GM23338 (cell line): Measurements from ENCODE around the gene TASL. TPM values are rescaled to one million over a fixed set of nuclear protein-coding genes. Genes with fewer than 3 reads are reported as not detected.
"Not testable (repeated sequence)": the region's sequence is repeated elsewhere in the genome, so short reads cannot be mapped to it uniquely, and the experiment has no call there.

Experiments
- ATAC-seq: fragments of 200-7000 bp; cut with Tn5 transposase; 3 replicates; pipeline ENCODE4 v1.9.1; 2020
- DNase-seq: peaks from one replicate; pipeline ENCODE4 v3.0.0-alpha.2; 2015; ENCODE audit warnings: low spot score
- H2AFZ ChIP-seq: fragments of 200-600 bp; sonication (generic); 2 replicates; pipeline ENCODE4 v1.8.0; 2016; ENCODE audit warnings: antibody characterized with exemption, mild to moderate bottlenecking, moderate library complexity
- H3F3A ChIP-seq: fragments of 200-600 bp; sonication (generic); replicated peaks from 2 replicates; pipeline ENCODE4 v1.8.0; 2017; ENCODE audit warnings: antibody characterized with exemption, mixed run types, low read depth
- H3K27ac ChIP-seq: fragments of 200-600 bp; sonication (generic); 2 replicates; pipeline ENCODE4 v1.6.1; 2016; ENCODE audit warnings: low read depth
- H3K27me3 ChIP-seq: fragments of 200-600 bp; sonication (generic); 2 replicates; pipeline ENCODE4 v1.8.0; 2016; ENCODE audit warnings: mild to moderate bottlenecking, mixed run types, moderate library complexity; ENCODE audit not compliant: insufficient read depth
- H3K36me3 ChIP-seq: fragments of 200-600 bp; sonication (generic); 2 replicates; pipeline ENCODE4 v1.8.0; 2016; ENCODE audit warnings: mild to moderate bottlenecking; ENCODE audit not compliant: insufficient read depth
- H3K4me1 ChIP-seq: fragments of 200-600 bp; sonication (generic); 2 replicates; pipeline ENCODE4 v1.8.0; 2016; ENCODE audit warnings: mild to moderate bottlenecking, moderate library complexity; ENCODE audit not compliant: insufficient read depth
- H3K4me2 ChIP-seq: fragments of 200-600 bp; sonication (generic); 2 replicates; pipeline ENCODE4 v1.7.1; 2017; ENCODE audit warnings: mixed run types
- H3K4me3 ChIP-seq: fragments of 200-600 bp; sonication (generic); 2 replicates; pipeline ENCODE4 v1.6.1; 2016; ENCODE audit warnings: mixed run types
- H3K79me2 ChIP-seq: fragments of 200-600 bp; sonication (generic); replicated peaks from 2 replicates; pipeline ENCODE4 v1.8.0; 2017; ENCODE audit warnings: mild to moderate bottlenecking; ENCODE audit not compliant: insufficient read depth
- H3K9me2 ChIP-seq: fragments of 200-600 bp; sonication (generic); 2 replicates; pipeline ENCODE4 v1.8.0; 2017; ENCODE audit not compliant: insufficient read depth
- H4K20me1 ChIP-seq: fragments of 200-600 bp; sonication (generic); replicated peaks from 2 replicates; pipeline ENCODE4 v1.8.0; 2017; ENCODE audit warnings: mild to moderate bottlenecking; ENCODE audit not compliant: insufficient read depth
- H3K27ac Mint-ChIP-seq: 2 replicates; pipeline ENCODE4 v1.8.0; 2020; ENCODE audit warnings: inconsistent platforms, mild to moderate bottlenecking, moderate library complexity, mixed read lengths
- H3K27me3 Mint-ChIP-seq: 3 replicates; pipeline ENCODE4 v1.8.0; 2022; ENCODE audit warnings: low read depth, mild to moderate bottlenecking, moderate library complexity, mixed read lengths, inconsistent platforms; ENCODE audit not compliant: insufficient read depth, poor library complexity
- H3K36me3 Mint-ChIP-seq: 3 replicates; pipeline ENCODE4 v1.8.0; 2021; ENCODE audit warnings: low read depth, mild to moderate bottlenecking, inconsistent platforms, moderate library complexity, mixed read lengths
- H3K4me1 Mint-ChIP-seq: 3 replicates; pipeline ENCODE4 v1.8.0; 2020; ENCODE audit warnings: mild to moderate bottlenecking, inconsistent platforms, mixed read lengths
- H3K4me3 Mint-ChIP-seq: 3 replicates; pipeline ENCODE4 v1.8.0; 2021; ENCODE audit warnings: moderate library complexity, mild to moderate bottlenecking, inconsistent platforms, mixed read lengths
- H3K9me3 Mint-ChIP-seq: 3 replicates; pipeline ENCODE4 v1.8.0; 2020; ENCODE audit warnings: moderate library complexity, mild to moderate bottlenecking, inconsistent platforms, mixed read lengths
- CREB1 ChIP-seq: fragments of 250-450 bp; sonication (Bioruptor Pico); IDR thresholded peaks from 2 replicates; pipeline ENCODE4 v1.5.0; 2020; ENCODE audit warnings: low read depth, mild to moderate bottlenecking, moderate library complexity
- JUNB ChIP-seq: IDR thresholded peaks from one replicate; pipeline ENCODE4 v1.6.1; 2016; ENCODE audit warnings: antibody characterized with exemption; ENCODE audit not compliant: unreplicated experiment
- NANOG ChIP-seq: IDR thresholded peaks from 2 replicates; pipeline ENCODE4 v1.6.1; 2016; ENCODE audit warnings: antibody characterized with exemption, borderline replicate concordance
- POLR2AphosphoS5 ChIP-seq: IDR thresholded peaks from 2 replicates; pipeline ENCODE4 v1.6.1; 2016; ENCODE audit warnings: antibody characterized with exemption, low read depth
- ZNF114 ChIP-seq: fragments of 250-450 bp; sonication (Bioruptor Pico); IDR thresholded peaks from 2 replicates; pipeline ENCODE4 v1.5.0; 2020; ENCODE audit warnings: mild to moderate bottlenecking, moderate library complexity
- polyA plus RNA-seq: library from polyadenylated mRNA; unstranded; fragments of >200 nt; fragmentation: Nextera tagmentation; extraction: Ambion mirVana; gene quantifications from 2 replicates; pipeline ENCODE4 v1.2.1, GENCODE V29; 2016
- total RNA-seq: library from RNA; depleted of rRNA; stranded (reverse); fragments of >200 nt; shearing (Covaris generic); gene quantifications from 2 replicates; pipeline ENCODE4 v1.2.3, GENCODE V29; 2014
- TF ChIP-seq, protein P1 (sequence below), 2 experiments: fragments of 200-600 bp in 1 of 2; sonication (generic) in 1 of 2; conservative IDR thresholded peaks; 2 replicates each; pipeline versions ENCODE4 v1.5.1 to v1.6.1; 2016 to 2017; ENCODE audit warnings: antibody characterized with exemption in 2 of 2, low read depth in 2 of 2, mild to moderate bottlenecking in 2 of 2, moderate library complexity in 1 of 2
- TF ChIP-seq, protein P2 (sequence below): IDR thresholded peaks from one replicate; pipeline ENCODE4 v1.6.1; 2018; ENCODE audit warnings: antibody characterized with exemption; ENCODE audit not compliant: unreplicated experiment

TASL gene
- total and polyA plus RNA-seq, 2 experiments from 2014 or later: not detected

DNA sequence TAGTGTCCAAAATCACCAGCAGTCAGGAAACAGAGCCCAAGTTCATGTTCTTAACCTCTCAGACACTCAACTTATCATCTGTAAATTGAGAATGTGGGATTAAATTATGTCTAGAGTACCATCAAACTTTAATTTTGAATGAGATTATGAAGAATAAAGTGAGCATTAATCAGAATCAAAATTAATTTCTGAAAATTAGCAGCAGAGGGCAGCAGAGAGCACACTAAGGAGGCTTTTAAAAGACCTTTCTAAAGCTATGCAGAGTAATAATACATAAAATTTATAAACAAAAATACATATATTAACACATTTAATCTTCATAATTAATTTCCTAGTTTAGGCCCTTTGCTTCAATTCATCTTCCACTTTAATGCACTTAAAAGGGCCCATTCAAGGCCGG lies 7.1 kb downstream of the TASL start:
- TF ChIP-seq NANOG: no peak
- TF ChIP-seq, protein P1, sequence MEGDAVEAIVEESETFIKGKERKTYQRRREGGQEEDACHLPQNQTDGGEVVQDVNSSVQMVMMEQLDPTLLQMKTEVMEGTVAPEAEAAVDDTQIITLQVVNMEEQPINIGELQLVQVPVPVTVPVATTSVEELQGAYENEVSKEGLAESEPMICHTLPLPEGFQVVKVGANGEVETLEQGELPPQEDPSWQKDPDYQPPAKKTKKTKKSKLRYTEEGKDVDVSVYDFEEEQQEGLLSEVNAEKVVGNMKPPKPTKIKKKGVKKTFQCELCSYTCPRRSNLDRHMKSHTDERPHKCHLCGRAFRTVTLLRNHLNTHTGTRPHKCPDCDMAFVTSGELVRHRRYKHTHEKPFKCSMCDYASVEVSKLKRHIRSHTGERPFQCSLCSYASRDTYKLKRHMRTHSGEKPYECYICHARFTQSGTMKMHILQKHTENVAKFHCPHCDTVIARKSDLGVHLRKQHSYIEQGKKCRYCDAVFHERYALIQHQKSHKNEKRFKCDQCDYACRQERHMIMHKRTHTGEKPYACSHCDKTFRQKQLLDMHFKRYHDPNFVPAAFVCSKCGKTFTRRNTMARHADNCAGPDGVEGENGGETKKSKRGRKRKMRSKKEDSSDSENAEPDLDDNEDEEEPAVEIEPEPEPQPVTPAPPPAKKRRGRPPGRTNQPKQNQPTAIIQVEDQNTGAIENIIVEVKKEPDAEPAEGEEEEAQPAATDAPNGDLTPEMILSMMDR (conservative IDR thresholded peaks at IDR 0.05; ENCODE audit: low read depth in 2 of 2): peak in 1 of 2 experiments; percentile 51; a peak in 3 of 4 replicates
- no peaks in the 10 kb centered on the region for H3K9me3 Mint-ChIP-seq
- no peak overlapping the region for H3K4me3 ChIP-seq
- no peak overlapping the region for H3K27ac ChIP-seq
- H3K36me3 Mint-ChIP-seq: no peaks in the 10 kb centered on the region
- H3K27me3 Mint-ChIP-seq: no peaks in the 10 kb centered on the region
- no peaks in the 10 kb centered on the region for H3K4me1 ChIP-seq
- H3K4me2 ChIP-seq: no peak overlapping the region
- DNase-seq (peak; percentile 7), ATAC-seq (no peak)
- no peaks in the 10 kb centered on the region for H4K20me1 ChIP-seq
- H3K4me3 Mint-ChIP-seq: no peak overlapping the region
- no peaks in the 10 kb centered on the region for H3F3A ChIP-seq
- H3K36me3 ChIP-seq: no peaks in the 10 kb centered on the region
- no peaks in the 10 kb centered on the region for H3K79me2 ChIP-seq
- no peak overlapping the region for H3K27ac Mint-ChIP-seq
- 0 out of 3 replicates have a peak, but pooled peaks cover 2% of the 10 kb centered on the region for H3K4me1 Mint-ChIP-seq
- no peaks in the 10 kb centered on the region for H3K27me3 ChIP-seq
- H3K9me2 ChIP-seq: no peaks in the 10 kb centered on the region
- H2AFZ ChIP-seq: no peak overlapping the region

DNA sequence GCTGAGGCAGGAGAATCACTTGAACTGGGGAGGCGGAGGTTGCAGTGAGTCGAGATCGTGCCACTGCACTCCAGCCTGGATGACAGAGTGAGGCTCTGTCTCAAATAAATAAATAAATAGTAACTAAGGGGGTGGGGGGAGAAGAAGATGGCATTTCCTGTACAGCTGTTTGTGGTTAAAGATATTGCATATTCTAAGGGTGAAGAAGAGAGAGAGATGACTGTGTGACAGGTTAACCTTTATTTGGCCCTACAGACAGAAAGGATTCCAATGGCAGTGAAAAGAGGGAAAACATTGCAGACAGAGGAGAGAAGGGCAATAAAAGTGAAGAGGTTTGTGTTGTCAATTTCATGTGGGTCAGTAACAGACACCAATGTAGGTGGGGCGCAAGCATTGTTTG lies 9.4 kb downstream of the TASL start:
- Histone ChIP-seq H3K27ac (no peak overlapping the region), H3K79me2 (no peaks in the 10 kb centered on the region), H3K4me3 (no peak overlapping the region), H3K27me3 (no peaks in the 10 kb centered on the region), H2AFZ (no peak overlapping the region), H3K4me1 (no peaks in the 10 kb centered on the region), H3K36me3 (no peaks in the 10 kb centered on the region), H4K20me1 (no peaks in the 10 kb centered on the region), H3F3A (no peaks in the 10 kb centered on the region), H3K4me2 (no peak overlapping the region), H3K9me2 (no peaks in the 10 kb centered on the region)
- ATAC-seq (no peak), DNase-seq (no peak)
- Mint-ChIP-seq H3K4me1 (0 out of 3 replicates have a peak, but pooled peaks cover 2% of the 10 kb centered on the region), H3K4me3 (no peak overlapping the region), H3K27ac (no peak overlapping the region), H3K9me3 (no peaks in the 10 kb centered on the region), H3K27me3 (peaks cover 1% of the 10 kb centered on the region), H3K36me3 (no peaks in the 10 kb centered on the region)
- TF ChIP-seq CREB1 (CRISPR knock-in tag): no peak

DNA sequence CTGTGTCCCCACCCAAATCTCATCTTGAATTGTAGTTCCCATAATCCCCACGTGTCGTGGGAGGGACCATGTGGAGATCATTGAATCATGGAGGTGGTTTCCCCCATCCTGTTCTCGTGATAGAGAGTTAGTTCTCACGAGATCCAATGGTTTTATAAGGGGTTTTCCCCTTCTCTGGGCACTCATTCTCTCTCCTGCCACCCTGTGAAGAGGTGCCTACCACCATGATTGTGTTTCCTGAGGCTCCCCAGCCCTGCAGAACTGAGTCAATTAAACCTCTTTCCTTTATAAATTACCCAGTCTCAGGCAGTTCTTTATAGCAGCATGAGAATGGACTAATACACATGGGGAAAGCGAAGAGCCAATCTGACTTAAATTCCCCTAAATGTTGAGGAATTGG lies 14.5 kb downstream of the TASL start:
- not testable (repeated sequence) for H3K4me2 ChIP-seq, DNase-seq, H3F3A ChIP-seq, H3K9me2 ChIP-seq, H3K27me3 ChIP-seq, H3K36me3 Mint-ChIP-seq, H3K27ac ChIP-seq, H3K4me3 ChIP-seq, ATAC-seq, H3K4me1 Mint-ChIP-seq, H3K9me3 Mint-ChIP-seq, H3K27me3 Mint-ChIP-seq, H3K36me3 ChIP-seq, H4K20me1 ChIP-seq, H2AFZ ChIP-seq, H3K4me1 ChIP-seq, H3K4me3 Mint-ChIP-seq, H3K79me2 ChIP-seq, H3K27ac Mint-ChIP-seq

DNA sequence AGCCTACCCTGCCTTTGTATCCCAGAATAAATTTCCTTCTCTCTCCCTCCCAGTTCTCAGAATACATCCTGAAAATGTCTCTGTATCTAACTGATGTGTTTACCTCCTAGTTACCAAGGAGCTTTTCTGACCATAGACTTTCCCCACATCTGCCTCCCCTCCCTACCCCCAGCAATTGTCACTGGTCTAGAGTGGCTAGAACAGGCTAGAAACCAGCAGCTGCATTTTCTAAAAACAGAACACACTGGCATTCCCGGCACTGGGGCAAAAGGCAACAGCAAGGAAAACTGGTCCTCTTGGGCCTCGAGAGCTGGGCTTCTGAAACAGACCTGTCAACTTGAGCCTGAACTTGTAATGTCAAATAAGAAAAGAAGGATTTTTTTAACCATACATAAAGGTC lies 16.4 kb downstream of the TASL start:
- Histone ChIP-seq H3F3A (no peaks in the 10 kb centered on the region), H3K4me3 (no peak overlapping the region), H3K9me2 (no peaks in the 10 kb centered on the region), H4K20me1 (no peaks in the 10 kb centered on the region), H3K27me3 (no peaks in the 10 kb centered on the region), H2AFZ (no peak overlapping the region), H3K27ac (no peak overlapping the region), H3K4me1 (no peaks in the 10 kb centered on the region), H3K79me2 (no peaks in the 10 kb centered on the region), H3K4me2 (no peak overlapping the region), H3K36me3 (no peaks in the 10 kb centered on the region)
- Mint-ChIP-seq H3K4me1 (no peaks in the 10 kb centered on the region), H3K27ac (no peak overlapping the region), H3K9me3 (no peaks in the 10 kb centered on the region), H3K36me3 (no peaks in the 10 kb centered on the region), H3K27me3 (peaks cover 1% of the 10 kb centered on the region), H3K4me3 (no peak overlapping the region)
- no peak for ATAC-seq
- TF ChIP-seq JUNB (no peak), NANOG (no peak), POLR2AphosphoS5 (no peak), ZNF114 (CRISPR knock-in tag) (no peak)
- TF ChIP-seq, protein P1 (conservative IDR thresholded peaks at IDR 0.05; ENCODE audit: low read depth in 2 of 2): no peak
- TF ChIP-seq, protein P2, sequence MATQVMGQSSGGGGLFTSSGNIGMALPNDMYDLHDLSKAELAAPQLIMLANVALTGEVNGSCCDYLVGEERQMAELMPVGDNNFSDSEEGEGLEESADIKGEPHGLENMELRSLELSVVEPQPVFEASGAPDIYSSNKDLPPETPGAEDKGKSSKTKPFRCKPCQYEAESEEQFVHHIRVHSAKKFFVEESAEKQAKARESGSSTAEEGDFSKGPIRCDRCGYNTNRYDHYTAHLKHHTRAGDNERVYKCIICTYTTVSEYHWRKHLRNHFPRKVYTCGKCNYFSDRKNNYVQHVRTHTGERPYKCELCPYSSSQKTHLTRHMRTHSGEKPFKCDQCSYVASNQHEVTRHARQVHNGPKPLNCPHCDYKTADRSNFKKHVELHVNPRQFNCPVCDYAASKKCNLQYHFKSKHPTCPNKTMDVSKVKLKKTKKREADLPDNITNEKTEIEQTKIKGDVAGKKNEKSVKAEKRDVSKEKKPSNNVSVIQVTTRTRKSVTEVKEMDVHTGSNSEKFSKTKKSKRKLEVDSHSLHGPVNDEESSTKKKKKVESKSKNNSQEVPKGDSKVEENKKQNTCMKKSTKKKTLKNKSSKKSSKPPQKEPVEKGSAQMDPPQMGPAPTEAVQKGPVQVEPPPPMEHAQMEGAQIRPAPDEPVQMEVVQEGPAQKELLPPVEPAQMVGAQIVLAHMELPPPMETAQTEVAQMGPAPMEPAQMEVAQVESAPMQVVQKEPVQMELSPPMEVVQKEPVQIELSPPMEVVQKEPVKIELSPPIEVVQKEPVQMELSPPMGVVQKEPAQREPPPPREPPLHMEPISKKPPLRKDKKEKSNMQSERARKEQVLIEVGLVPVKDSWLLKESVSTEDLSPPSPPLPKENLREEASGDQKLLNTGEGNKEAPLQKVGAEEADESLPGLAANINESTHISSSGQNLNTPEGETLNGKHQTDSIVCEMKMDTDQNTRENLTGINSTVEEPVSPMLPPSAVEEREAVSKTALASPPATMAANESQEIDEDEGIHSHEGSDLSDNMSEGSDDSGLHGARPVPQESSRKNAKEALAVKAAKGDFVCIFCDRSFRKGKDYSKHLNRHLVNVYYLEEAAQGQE: no peak
- no peak for DNase-seq
